Fibroblast of villous mesenchyme (primary cell): ENCODE data around the gene LRTM1. TPM values are rescaled to one million over a fixed set of nuclear protein-coding genes. Genes with fewer than 3 reads are reported as not detected.

Experiments
- DNase-seq: peaks from one replicate; pipeline ENCODE4 v3.0.0-alpha.2; 2010; ENCODE audit warnings: low read depth
- H3K4me3 ChIP-seq: 2 replicates; pipeline ENCODE4 v1.5.1; 2011; ENCODE audit warnings: low read depth, mild to moderate bottlenecking, low read length
- total RNA-seq: library from RNA; depleted of rRNA; stranded (reverse); fragments of >200 nt; gene quantifications from 2 replicates; pipeline ENCODE4 v1.2.3, GENCODE V29; 2012
- TF ChIP-seq, protein P1 (sequence below): IDR thresholded peaks from 2 replicates; pipeline ENCODE4 v1.5.1; 2012; ENCODE audit warnings: low read depth, mild to moderate bottlenecking, low read length; ENCODE audit not compliant: insufficient read depth

Gene LRTM1
- total RNA-seq, 1 donor: not detected

GRCh38 chr3:54915181-54915580 lies 12.7 kb downstream of the LRTM1 start:
- TF ChIP-seq, protein P1, sequence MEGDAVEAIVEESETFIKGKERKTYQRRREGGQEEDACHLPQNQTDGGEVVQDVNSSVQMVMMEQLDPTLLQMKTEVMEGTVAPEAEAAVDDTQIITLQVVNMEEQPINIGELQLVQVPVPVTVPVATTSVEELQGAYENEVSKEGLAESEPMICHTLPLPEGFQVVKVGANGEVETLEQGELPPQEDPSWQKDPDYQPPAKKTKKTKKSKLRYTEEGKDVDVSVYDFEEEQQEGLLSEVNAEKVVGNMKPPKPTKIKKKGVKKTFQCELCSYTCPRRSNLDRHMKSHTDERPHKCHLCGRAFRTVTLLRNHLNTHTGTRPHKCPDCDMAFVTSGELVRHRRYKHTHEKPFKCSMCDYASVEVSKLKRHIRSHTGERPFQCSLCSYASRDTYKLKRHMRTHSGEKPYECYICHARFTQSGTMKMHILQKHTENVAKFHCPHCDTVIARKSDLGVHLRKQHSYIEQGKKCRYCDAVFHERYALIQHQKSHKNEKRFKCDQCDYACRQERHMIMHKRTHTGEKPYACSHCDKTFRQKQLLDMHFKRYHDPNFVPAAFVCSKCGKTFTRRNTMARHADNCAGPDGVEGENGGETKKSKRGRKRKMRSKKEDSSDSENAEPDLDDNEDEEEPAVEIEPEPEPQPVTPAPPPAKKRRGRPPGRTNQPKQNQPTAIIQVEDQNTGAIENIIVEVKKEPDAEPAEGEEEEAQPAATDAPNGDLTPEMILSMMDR: no peak
- H3K4me3 ChIP-seq: no peak overlapping the region
- DNase-seq: no peak

GRCh38 chr3:54914180-54914579 lies 13.7 kb downstream of the LRTM1 start:
- TF ChIP-seq, protein P1: no peak
- H3K4me3 ChIP-seq: no peak overlapping the region
- DNase-seq: no peak

DNA sequence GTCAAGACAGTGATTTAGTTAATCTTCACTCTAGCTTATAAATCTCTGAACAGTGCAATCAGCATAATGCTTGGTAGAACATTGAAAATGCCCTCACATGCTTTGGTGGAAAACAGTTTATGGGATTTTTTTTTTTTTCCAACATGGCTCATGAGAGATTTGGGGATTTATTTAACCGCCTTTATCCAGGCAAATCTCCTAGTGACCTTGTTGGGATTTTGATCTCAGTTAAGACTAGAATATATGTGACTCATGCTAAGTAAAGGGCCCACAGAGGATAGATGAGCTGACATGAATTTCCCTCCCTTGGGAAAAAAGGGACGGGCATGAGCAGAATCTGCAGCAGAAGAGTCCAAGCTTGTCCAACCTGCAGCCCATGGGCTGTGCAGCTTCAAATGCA lies 18.7 kb downstream of the LRTM1 start:
- no peak overlapping the region for H3K4me3 ChIP-seq
- no peak for DNase-seq
- TF ChIP-seq, protein P1: no peak

GRCh38 chr3:54906763-54907162 lies 21.1 kb downstream of the LRTM1 start:
- TF ChIP-seq, protein P1: no peak
- DNase-seq: no peak
- no peak overlapping the region for H3K4me3 ChIP-seq

DNA sequence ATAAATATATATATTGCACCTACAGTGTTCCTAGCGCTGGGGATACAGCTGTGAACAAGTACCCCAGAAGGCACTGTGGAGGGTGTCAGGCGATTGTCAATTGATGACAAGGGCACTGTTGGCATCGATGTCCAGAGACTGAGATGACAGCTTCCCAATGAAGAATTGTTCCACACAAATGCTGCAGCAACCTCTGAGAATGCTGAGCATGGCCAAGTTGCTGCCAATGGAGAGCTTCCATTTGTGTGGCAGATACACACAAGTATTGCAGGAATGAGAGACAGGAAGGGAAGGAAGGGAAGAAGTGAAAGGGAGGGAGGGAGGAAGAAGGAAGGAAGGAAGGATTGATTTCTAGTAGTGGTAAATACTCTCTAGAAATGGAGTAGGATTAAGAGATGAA lies 21.9 kb downstream of the LRTM1 start:
- DNase-seq: no peak
- no peak overlapping the region for H3K4me3 ChIP-seq
- TF ChIP-seq, protein P1: no peak

DNA sequence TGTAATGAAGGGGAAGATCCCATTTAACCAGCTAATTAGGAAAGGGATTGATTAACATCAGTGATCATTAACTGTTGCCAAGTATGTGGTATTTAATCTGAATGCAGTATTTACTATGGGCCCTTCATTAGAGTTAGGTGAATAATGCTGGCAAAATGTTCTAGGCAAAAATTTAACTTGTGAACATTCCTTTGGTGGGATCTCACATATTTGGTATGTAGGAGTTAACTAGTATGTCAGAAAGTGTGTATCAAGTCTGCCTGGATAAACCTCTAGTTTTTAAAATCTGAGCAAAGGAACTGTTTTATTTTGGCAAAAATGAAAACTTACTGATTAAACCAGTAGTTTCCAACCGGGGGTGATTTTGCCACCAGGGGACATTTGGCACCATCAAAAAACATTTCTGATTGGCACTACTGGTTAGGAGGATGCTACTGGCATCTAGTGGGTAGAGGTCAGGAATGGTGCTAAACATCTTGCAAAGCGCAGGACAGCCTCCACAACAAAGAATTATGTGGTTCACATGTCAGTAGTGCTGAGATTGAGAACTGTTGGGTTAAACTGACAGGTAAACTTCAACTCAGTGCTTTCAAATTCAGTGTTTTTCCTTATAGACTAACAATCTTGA lies 22.5 kb downstream of the LRTM1 start:
- no peak overlapping the region for H3K4me3 ChIP-seq
- DNase-seq: no peak
- TF ChIP-seq, protein P1: no peak

- DNase-seq: no peak
- TF ChIP-seq, protein P1: no peak
- no peak overlapping the region for H3K4me3 ChIP-seq
These were observed 25.8 kb downstream of the LRTM1 start for GRCh38 chr3:54901906-54902685.
